Stimulated activated naive CD4-positive, alpha-beta T cell (primary cell): Measurements from ENCODE around the gene SNX14.
"Not testable (repeated sequence)": the region's sequence is repeated elsewhere in the genome, so short reads cannot be mapped to it uniquely, and the experiment has no call there.

Source experiments
- DNase-seq, 6 experiments: peaks; one replicate each; lab custom pipeline; 2025; lab: John Stamatoyannopoulos, UW

The SNX14 gene

DNA sequence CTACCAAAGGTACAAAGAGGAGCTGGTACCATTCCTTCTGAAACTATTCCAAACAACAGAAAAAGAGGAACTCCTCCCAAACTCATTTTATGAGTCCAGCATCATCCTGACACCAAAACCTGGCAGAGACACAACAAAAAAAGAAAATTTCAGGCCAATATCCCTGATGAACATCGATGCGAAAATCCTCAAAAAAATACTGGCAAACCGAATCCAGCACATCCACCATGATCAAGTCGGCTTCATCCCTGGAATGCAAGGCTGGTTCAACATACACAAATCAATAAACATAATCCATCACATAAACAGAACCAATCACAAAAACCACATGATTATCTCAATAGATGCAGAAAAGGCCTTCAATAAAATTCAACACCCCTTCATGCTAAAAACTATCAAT is 10.8 kb downstream of the SNX14 start:
- not testable (repeated sequence) for DNase-seq

- DNase-seq = no peak
These were observed 12.1 kb downstream of the SNX14 start for GRCh38 chr6:85581572-85581971.

DNA sequence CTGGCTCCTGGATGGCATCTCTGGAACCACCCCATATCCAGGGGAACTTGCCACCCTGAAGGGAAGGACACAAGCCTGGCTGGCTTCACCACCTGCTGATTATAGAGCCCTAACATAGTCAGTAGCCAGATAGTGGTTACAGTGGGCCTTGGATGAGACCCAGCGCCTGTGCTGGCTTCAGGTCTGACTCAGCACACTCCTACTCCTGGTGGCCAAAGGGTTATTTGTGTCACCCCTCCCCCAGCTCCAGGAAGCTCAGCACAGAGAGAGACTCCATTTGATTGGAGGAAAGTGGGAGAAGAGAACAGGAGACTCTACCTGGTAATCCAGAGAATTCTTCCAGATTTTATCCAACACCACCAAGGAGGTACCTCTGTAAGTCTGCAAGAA is 12.8 kb downstream of the SNX14 start:
- no peak for DNase-seq

DNA sequence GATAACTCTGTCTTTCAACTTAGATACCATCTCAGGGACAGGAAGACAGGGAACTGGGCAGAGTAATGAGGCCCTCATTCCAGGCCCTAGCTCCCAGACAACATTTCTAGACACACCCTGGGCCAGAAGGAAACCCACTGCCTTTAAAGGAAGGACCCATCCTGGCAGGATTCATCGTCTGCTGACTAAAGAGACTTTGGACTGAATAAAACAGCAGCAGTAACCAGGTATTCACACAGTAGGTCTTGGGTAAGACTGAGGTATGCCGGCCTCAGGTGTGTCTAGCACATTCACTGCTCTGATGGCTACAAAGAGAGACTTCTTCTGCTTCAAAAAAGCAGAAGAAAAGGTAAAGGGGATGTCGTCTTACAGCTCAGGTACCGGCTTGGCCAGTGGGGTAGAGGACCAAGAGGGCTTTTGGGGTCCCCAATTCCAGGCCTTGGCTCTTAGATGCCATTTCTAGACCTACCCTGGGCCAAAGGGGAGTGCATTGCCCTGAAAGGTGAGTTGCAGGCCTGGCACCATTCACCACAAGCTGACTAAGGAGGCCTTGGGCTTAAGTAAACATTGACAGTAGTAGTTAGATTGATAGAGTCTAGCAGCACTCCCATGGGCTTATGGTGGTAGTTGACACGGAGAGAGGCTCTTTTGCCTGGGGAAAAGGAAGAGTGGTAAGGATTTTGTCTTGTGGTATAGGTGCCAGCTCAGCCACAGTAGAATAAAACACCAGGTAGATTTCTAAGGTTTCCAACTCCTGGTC is 13.4 kb downstream of the SNX14 start:
- no peak for DNase-seq

GRCh38 chr6:85579581-85579980 is 14.1 kb downstream of the SNX14 start:
- no peak for DNase-seq

GRCh38 chr6:85576476-85576875 is 17.2 kb downstream of the SNX14 start:
- DNase-seq = no peak

- DNase-seq = no peak
These were observed 18.6 kb downstream of the SNX14 start for GRCh38 chr6:85574932-85575598.

- no peak for DNase-seq
These were observed 24.3 kb downstream of the SNX14 start for GRCh38 chr6:85569323-85569722.

GRCh38 chr6:85568411-85568810 is 25.2 kb downstream of the SNX14 start:
- no peak for DNase-seq

DNA sequence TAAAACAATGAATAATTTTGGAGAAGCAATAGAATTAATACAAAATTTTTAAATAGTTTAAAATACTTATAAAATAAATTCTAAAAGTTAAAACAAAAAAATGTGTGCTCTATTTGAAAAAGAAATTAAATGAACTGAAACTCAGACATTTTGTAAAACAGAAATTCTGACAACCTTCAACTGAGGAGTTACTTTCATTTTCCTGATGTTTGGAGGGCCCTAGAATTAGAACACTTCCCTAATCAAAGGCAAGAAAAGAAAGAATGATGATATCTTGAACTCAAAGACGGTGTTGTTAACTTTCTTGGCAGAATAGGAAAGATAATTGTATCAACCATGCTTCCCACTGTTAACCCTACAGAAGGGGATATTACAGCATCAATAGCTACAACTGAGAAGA is 27.9 kb downstream of the SNX14 start:
- DNase-seq = no peak

- not testable (repeated sequence) for DNase-seq
These were observed 29.4 kb downstream of the SNX14 start for GRCh38 chr6:85564223-85564622.

- no peak for DNase-seq
These were observed 31.8 kb downstream of the SNX14 start for GRCh38 chr6:85561750-85562357.

DNA sequence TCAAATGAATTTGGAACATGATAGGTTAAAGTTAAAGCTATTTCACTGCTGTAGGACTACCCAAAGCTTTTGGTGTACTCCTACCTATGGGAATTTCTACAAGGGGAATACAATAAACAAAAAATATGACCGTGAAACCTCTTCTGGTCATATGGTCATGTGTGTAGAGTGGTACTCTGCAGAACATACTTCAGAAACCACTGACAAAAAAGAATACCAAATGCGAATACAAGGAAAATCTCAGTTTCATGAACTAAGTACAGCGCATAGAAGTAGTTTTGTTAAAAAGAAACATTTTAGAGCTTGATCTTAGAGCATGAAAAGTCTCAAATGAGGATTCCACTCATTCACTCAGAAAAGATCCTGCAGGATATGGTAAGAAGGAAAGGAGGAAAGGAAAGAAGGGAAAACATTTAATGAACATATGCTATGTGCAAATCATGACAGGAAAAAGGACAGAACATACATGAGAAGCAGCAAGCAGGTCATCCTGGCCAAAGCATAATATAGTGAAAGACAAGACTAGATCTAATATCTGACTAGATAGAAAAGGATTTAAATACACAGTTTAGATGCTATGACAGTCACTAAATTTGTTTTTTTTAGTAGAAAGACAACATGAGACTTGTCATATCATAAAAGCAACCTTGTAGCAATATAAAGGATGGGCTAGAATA is 36.5 kb downstream of the SNX14 start:
- no peak for DNase-seq

- DNase-seq = no peak
These were observed 41.0 kb downstream of the SNX14 start for GRCh38 chr6:85552652-85553051.

- no peak for DNase-seq
These were observed 42.4 kb downstream of the SNX14 start for GRCh38 chr6:85551264-85551663.

- no peak for DNase-seq
These were observed 45.9 kb downstream of the SNX14 start for GRCh38 chr6:85547719-85548118.

GRCh38 chr6:85544776-85545175 is 48.9 kb downstream of the SNX14 start:
- DNase-seq = no peak

GRCh38 chr6:85537055-85537494 is 56.6 kb downstream of the SNX14 start:
- peak in 1 of 6 experiments; percentile 19 for DNase-seq

DNA sequence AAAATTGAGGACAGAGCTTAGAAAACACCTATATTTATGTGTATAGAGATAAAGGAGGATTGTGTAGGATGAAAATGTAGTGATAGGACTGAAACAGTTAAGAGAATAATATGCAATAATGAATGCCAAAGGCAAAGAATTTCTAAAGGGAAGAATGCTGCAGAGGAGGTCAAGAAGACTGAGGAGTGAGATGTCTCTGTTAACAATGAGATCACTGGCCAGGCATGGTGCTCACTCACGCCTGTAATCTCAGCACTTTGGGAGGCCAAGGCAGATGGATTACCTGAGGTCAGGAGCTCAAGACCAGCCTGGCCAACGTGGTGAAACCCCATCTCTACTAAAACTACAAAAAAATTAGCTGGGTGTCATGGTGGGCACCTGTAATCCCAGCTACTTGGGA is 69.4 kb downstream of the SNX14 start:
- DNase-seq = not testable (repeated sequence)

DNA sequence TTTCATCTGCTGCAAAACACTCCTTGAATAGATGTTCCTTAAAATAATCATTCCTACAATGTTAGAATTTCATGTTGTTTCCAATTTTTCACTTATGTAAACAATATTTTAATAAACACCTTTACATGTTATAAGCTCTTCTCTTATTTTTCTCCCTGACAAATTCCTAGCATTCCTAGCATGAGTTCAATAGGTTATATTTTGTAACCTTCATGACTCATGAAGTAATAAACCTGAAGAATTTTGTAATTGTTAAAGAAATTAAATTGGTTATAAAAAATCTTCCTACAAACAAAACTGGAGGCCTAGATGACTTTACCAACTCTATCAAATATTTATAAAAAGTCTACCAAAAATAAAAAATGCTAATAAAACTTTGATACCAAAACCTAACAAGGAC is 77.5 kb downstream of the SNX14 start:
- DNase-seq = no peak

- no peak for DNase-seq
These were observed 87.1 kb downstream of the SNX14 start for GRCh38 chr6:85506441-85507093.
